Loucy (cell line): ENCODE data around the gene ARHGAP26.

Experiments
- H2AFZ ChIP-seq: fragments of 200-600 bp; sonication (generic); 2 replicates; pipeline ENCODE4 v1.6.0; 2016; ENCODE audit warnings: antibody characterized with exemption, mild to moderate bottlenecking, low read length, moderate library complexity
- H3F3A ChIP-seq: fragments of 200-600 bp; 2 replicates; pipeline ENCODE4 v1.6.0; 2016; ENCODE audit warnings: antibody characterized with exemption, low read depth, mild to moderate bottlenecking
- H3K27me3 ChIP-seq: fragments of 200-600 bp; sonication (generic); 2 replicates; pipeline ENCODE4 v1.6.1; 2014; ENCODE audit warnings: low read length, mild to moderate bottlenecking; ENCODE audit not compliant: insufficient read depth, poor library complexity, severe bottlenecking
- H3K36me3 ChIP-seq: fragments of 200-600 bp; sonication (generic); 2 replicates; pipeline ENCODE4 v1.6.1; 2016; ENCODE audit warnings: low read length; ENCODE audit not compliant: insufficient read depth
- H3K4me1 ChIP-seq: fragments of 200-600 bp; sonication (generic); 2 replicates; pipeline ENCODE4 v1.5.1; 2014; ENCODE audit warnings: low read length, mild to moderate bottlenecking; ENCODE audit not compliant: insufficient read depth, poor library complexity, severe bottlenecking
- H3K4me2 ChIP-seq: fragments of 200-600 bp; sonication (generic); 2 replicates; pipeline ENCODE4 v1.6.0; 2014; ENCODE audit warnings: antibody characterized with exemption, low read length, low read depth, mild to moderate bottlenecking; ENCODE audit not compliant: poor library complexity, severe bottlenecking
- H3K4me3 ChIP-seq: fragments of 200-600 bp; sonication (generic); 2 replicates; pipeline ENCODE4 v1.5.1; 2014; ENCODE audit warnings: low read length, mild to moderate bottlenecking, mixed read lengths; ENCODE audit not compliant: poor library complexity, severe bottlenecking
- H3K79me2 ChIP-seq: fragments of 200-600 bp; sonication (generic); 2 replicates; pipeline ENCODE4 v1.6.1; 2014; ENCODE audit warnings: low read length; ENCODE audit not compliant: insufficient read depth
- H3K9ac ChIP-seq: fragments of 200-600 bp; sonication (generic); 2 replicates; pipeline ENCODE4 v1.6.0; 2014; ENCODE audit warnings: mild to moderate bottlenecking, low read depth, low read length, moderate library complexity; ENCODE audit not compliant: poor library complexity, severe bottlenecking
- H3K9me2 ChIP-seq: fragments of 200-600 bp; sonication (generic); replicated peaks from 2 replicates; pipeline ENCODE4 v1.6.1; 2016; ENCODE audit warnings: low read depth, low read length, mixed read lengths
- H3K9me3 ChIP-seq: fragments of 200-600 bp; sonication (generic); 2 replicates; pipeline ENCODE4 v1.6.1; 2014; ENCODE audit warnings: mild to moderate bottlenecking, antibody characterized with exemption, low read length, low read depth; ENCODE audit not compliant: insufficient read depth
- H4K20me1 ChIP-seq: fragments of 200-600 bp; sonication (generic); 2 replicates; pipeline ENCODE4 v1.6.0; 2014; ENCODE audit warnings: antibody characterized with exemption, low read length, mild to moderate bottlenecking; ENCODE audit not compliant: insufficient read depth, poor library complexity, severe bottlenecking
- EZH2phosphoT487 ChIP-seq: fragments of 200-600 bp; IDR thresholded peaks from 2 replicates; pipeline ENCODE4 v1.6.1; 2018; ENCODE audit warnings: antibody characterized with exemption, mild to moderate bottlenecking, moderate library complexity, borderline replicate concordance
- TF ChIP-seq, protein P1 (sequence below): fragments of 200-600 bp; sonication (generic); conservative IDR thresholded peaks from 2 replicates; pipeline ENCODE4 v1.5.1; 2014; ENCODE audit warnings: mild to moderate bottlenecking, antibody characterized with exemption, low read length

The ARHGAP26 gene

DNA sequence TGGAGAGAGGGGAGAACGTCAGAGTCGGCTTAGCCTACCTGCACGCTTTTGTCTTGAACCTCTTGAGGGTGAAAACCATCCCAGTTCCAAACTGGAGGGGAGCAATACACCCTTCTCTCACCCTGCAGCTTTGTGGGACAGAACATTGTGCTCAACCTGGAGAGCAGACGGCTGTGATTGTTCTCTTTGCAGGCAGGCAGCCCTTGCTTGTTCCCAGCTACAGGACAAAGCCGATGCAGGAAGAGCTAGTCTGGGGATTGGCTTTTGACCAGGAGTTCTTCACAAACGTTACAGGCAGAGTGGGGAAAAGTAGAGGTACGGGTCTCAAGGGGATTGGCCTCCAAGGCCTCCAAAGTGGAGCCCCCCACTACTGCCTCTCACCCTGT is 33.9 kb upstream of the ARHGAP26 start:
- no peaks in the 10 kb centered on the region for H3K36me3 ChIP-seq
- H3K9me3 ChIP-seq = no peaks in the 10 kb centered on the region
- H3K4me1 ChIP-seq = peaks cover 33% of the 10 kb centered on the region
- H3K27me3 ChIP-seq = no peaks in the 10 kb centered on the region
- no peak for TF ChIP-seq EZH2phosphoT487
- TF ChIP-seq, protein P1, sequence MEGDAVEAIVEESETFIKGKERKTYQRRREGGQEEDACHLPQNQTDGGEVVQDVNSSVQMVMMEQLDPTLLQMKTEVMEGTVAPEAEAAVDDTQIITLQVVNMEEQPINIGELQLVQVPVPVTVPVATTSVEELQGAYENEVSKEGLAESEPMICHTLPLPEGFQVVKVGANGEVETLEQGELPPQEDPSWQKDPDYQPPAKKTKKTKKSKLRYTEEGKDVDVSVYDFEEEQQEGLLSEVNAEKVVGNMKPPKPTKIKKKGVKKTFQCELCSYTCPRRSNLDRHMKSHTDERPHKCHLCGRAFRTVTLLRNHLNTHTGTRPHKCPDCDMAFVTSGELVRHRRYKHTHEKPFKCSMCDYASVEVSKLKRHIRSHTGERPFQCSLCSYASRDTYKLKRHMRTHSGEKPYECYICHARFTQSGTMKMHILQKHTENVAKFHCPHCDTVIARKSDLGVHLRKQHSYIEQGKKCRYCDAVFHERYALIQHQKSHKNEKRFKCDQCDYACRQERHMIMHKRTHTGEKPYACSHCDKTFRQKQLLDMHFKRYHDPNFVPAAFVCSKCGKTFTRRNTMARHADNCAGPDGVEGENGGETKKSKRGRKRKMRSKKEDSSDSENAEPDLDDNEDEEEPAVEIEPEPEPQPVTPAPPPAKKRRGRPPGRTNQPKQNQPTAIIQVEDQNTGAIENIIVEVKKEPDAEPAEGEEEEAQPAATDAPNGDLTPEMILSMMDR = no peak
- H3K4me3 ChIP-seq = no peak overlapping the region
- no peaks in the 10 kb centered on the region for H3K9me2 ChIP-seq
- no peaks in the 10 kb centered on the region for H3F3A ChIP-seq
- H2AFZ ChIP-seq = no peak overlapping the region
- no peak overlapping the region for H3K4me2 ChIP-seq
- H4K20me1 ChIP-seq = no peaks in the 10 kb centered on the region
- H3K79me2 ChIP-seq = no peaks in the 10 kb centered on the region
- H3K9ac ChIP-seq = no peak overlapping the region

DNA sequence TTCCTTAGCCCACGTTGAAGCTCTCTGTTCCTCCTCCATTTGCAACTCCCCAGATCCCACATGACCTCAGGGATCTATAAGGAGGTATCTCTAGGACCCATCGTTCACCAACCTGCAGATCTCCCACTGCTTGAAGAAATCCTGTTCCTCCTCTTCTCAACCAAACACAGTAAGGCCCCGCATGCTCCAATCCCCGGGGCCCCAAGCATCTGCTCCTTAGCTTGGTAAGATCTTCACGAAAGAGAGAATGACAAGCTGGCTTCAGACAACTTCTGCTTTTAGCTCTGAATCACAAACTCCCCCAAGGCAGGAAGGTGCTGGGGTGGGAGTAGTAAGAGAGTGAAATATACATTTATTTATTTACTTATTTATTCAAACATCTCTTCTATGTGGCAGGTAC is 33.0 kb upstream of the ARHGAP26 start:
- Histone ChIP-seq H3K27me3 (no peaks in the 10 kb centered on the region), H3K4me1 (peaks cover 33% of the 10 kb centered on the region), H2AFZ (no peak overlapping the region; the same call in 1 of the 2 replicates), H3K4me3 (no peak overlapping the region), H3K79me2 (no peaks in the 10 kb centered on the region), H3K9me2 (no peaks in the 10 kb centered on the region), H3K4me2 (no peak overlapping the region), H4K20me1 (no peaks in the 10 kb centered on the region), H3K9me3 (no peaks in the 10 kb centered on the region), H3K36me3 (no peaks in the 10 kb centered on the region), H3F3A (no peaks in the 10 kb centered on the region), H3K9ac (no peak overlapping the region)
- TF ChIP-seq, protein P1 = no peak
- TF ChIP-seq EZH2phosphoT487 = no peak

DNA sequence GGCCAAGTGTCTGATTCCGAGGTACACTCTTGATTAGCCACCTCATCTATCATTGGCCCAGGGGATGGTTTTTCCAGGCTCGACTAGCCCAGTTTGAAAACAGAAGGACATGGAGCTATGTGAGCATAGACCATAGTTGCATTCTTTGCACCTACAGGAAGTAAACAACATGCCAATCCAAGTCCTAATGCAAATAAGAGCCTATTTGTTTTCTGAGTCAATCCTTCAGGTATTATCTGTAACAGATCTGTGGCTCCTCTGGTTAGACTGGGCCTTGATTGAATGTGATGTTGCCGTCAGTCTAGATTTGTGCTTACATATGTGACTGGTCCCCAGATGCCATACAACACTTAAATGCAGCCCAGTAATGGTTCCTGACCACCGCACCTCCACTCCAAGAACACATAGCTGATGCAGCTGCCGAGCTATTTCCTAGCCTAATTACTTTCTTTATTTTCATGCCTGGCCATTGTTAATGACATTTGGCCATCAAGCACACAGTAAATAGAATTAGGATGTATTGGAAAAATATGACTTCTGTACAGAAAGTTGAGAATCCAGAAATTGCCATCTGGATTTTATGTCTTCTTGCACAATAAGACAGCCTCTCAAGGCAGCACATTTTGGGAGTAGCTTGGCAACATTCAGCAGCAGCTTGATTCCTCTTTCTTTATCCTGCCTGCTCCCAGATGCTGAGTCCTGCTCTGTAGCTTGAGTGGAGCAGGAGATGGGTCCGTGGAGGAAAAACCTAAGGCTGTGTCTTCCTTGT is 29.5 kb upstream of the ARHGAP26 start:
- no peak overlapping the region for H2AFZ ChIP-seq

More for the DNA sequence above, 29.5 kb upstream of the ARHGAP26 start:
- TF ChIP-seq, protein P1 = no peak
- no peak for TF ChIP-seq EZH2phosphoT487
- H3K79me2 ChIP-seq = no peaks in the 10 kb centered on the region
- H4K20me1 ChIP-seq = no peaks in the 10 kb centered on the region
- no peak overlapping the region for H3K4me3 ChIP-seq
- H3K9me3 ChIP-seq = no peaks in the 10 kb centered on the region
- no peak overlapping the region for H3K4me2 ChIP-seq
- no peaks in the 10 kb centered on the region for H3F3A ChIP-seq
- no peaks in the 10 kb centered on the region for H3K9me2 ChIP-seq
- no peaks in the 10 kb centered on the region for H3K36me3 ChIP-seq
- H3K27me3 ChIP-seq = no peaks in the 10 kb centered on the region
- H3K9ac ChIP-seq = no peak overlapping the region
- peaks cover 2% of the 10 kb centered on the region for H3K4me1 ChIP-seq
